Measurements from ENCODE around the gene CTIF. TPM values are rescaled to one million over a fixed set of nuclear protein-coding genes. Genes with fewer than 3 reads are reported as not detected.

CTIF gene
- total and polyA plus RNA-seq, 2 experiments from 2014 or later, result 8.6 to 14.4 TPM

- TF ChIP-seq POLR2AphosphoS5 (IDR thresholded peaks at IDR 0.05; ENCODE audit: low read depth), result no peak
- no peak for TF ChIP-seq ZNF114 (CRISPR knock-in tag; IDR thresholded peaks at IDR 0.05)
- TF ChIP-seq REST (IDR thresholded peaks at IDR 0.05; ENCODE audit: unreplicated experiment), result no peak
- no peak for TF ChIP-seq ZNF462 (CRISPR knock-in tag; IDR thresholded peaks at IDR 0.05)
- TF ChIP-seq EZH2 (IDR thresholded peaks at IDR 0.05; ENCODE audit: low read depth, unreplicated experiment), result no peak
- TF ChIP-seq STAT1 (IDR thresholded peaks at IDR 0.05; ENCODE audit: unreplicated experiment), result no peak
- no peak for TF ChIP-seq JUNB (IDR thresholded peaks at IDR 0.05; ENCODE audit: unreplicated experiment)
- no peak for TF ChIP-seq ETS1 (IDR thresholded peaks at IDR 0.05)
- TF ChIP-seq CREB1 (CRISPR knock-in tag; IDR thresholded peaks at IDR 0.05; ENCODE audit: low read depth), result no peak
- no peak for TF ChIP-seq CTCF (conservative IDR thresholded peaks at IDR 0.05; ENCODE audit: low read depth in 2 of 2)
- no peak for TF ChIP-seq NANOG (IDR thresholded peaks at IDR 0.05; ENCODE audit: borderline replicate concordance)
- TF ChIP-seq EZH2phosphoT487 (IDR thresholded peaks at IDR 0.05; ENCODE audit: unreplicated experiment), result no peak
- no peak for TF ChIP-seq ZNF331 (CRISPR knock-in tag; IDR thresholded peaks at IDR 0.05; ENCODE audit: low read depth)
- Histone ChIP-seq H3K4me1 (ENCODE audit: insufficient read depth) (no peaks in the 10 kb centered on the region), H4K20me1 (replicated peaks; ENCODE audit: insufficient read depth) (no peaks in the 10 kb centered on the region; the same call in 1 of the 2 replicates), H3K4me3 (no peak overlapping the region), H3K4me2 (no peak overlapping the region), H3F3A (replicated peaks; ENCODE audit: low read depth) (no peaks in the 10 kb centered on the region), H3K27me3 (ENCODE audit: insufficient read depth) (no peaks in the 10 kb centered on the region), H2AFZ (no peak overlapping the region), H3K79me2 (replicated peaks; ENCODE audit: insufficient read depth) (no peaks in the 10 kb centered on the region), H3K9me2 (ENCODE audit: insufficient read depth) (peaks cover 3% of the 10 kb centered on the region; the same call in 1 of the 2 replicates), H3K27ac (ENCODE audit: low read depth) (no peak overlapping the region), H3K36me3 (ENCODE audit: insufficient read depth) (no peaks in the 10 kb centered on the region)
- Mint-ChIP-seq H3K4me1 (no peaks in the 10 kb centered on the region; the same call in 2 of the 3 replicates), H3K4me3 (no peak overlapping the region), H3K27me3 (ENCODE audit: insufficient read depth, low read depth, poor library complexity) (peaks cover 6% of the 10 kb centered on the region), H3K9me3 (no peaks in the 10 kb centered on the region; the same call in 2 of the 3 replicates), H3K36me3 (ENCODE audit: low read depth) (no peaks in the 10 kb centered on the region), H3K27ac (no peak overlapping the region)
- DNase-seq (ENCODE audit: low spot score) (no peak), ATAC-seq (no peak)
These were observed 164.2 kb downstream of the CTIF start for GRCh38 chr18:48703028-48703386.
